ENCODE results near the gene FOCAD.
A peak's percentile ranks its signal among the peaks of the same experiment; 100 is the strongest.
"Not testable (repeated sequence)": the region's sequence is repeated elsewhere in the genome, so short reads cannot be mapped to it uniquely, and the experiment has no call there.

Gene FOCAD

GRCh38 chr9:20673537-20673936 lies 10.5 kb upstream of the FOCAD start:
- not testable (repeated sequence) for DNase-seq

GRCh38 chr9:20681467-20681866 lies 2.6 kb upstream of the FOCAD start:
- no peak for DNase-seq

GRCh38 chr9:20683351-20684034 lies 566 bp upstream of the FOCAD start:
- peak; percentile 46 for DNase-seq

GRCh38 chr9:20684875-20685696 lies 1.0 kb downstream of the FOCAD start:
- no peak for DNase-seq

- DNase-seq = no peak
Observed at GRCh38 chr9:20685769-20686168, 1.7 kb downstream of the FOCAD start.

- no peak for DNase-seq
Observed at GRCh38 chr9:20689833-20690232, 5.8 kb downstream of the FOCAD start.

- DNase-seq = no peak
Observed at GRCh38 chr9:20692554-20692953, 8.5 kb downstream of the FOCAD start.

- DNase-seq = no peak
Observed at GRCh38 chr9:20693068-20693467, 9.0 kb downstream of the FOCAD start.

GRCh38 chr9:20694248-20694647 lies 10.2 kb downstream of the FOCAD start:
- no peak for DNase-seq

- no peak for DNase-seq
Observed at GRCh38 chr9:20697021-20697719, 13.1 kb downstream of the FOCAD start.

- no peak for DNase-seq
Observed at GRCh38 chr9:20698782-20699181, 14.7 kb downstream of the FOCAD start.

GRCh38 chr9:20701060-20701459 lies 17.0 kb downstream of the FOCAD start:
- peak; percentile 9 for DNase-seq

- no peak for DNase-seq
Observed at GRCh38 chr9:20702570-20702969, 18.5 kb downstream of the FOCAD start.

- no peak for DNase-seq
Observed at GRCh38 chr9:20703146-20703545, 19.1 kb downstream of the FOCAD start.

GRCh38 chr9:20707708-20708107 lies 23.6 kb downstream of the FOCAD start:
- DNase-seq = no peak

GRCh38 chr9:20713172-20713571 lies 29.1 kb downstream of the FOCAD start:
- DNase-seq = no peak

GRCh38 chr9:20714442-20715415 lies 30.7 kb downstream of the FOCAD start:
- no peak for DNase-seq

GRCh38 chr9:20722221-20722620 lies 38.2 kb downstream of the FOCAD start:
- no peak for DNase-seq

- no peak for DNase-seq
Observed at GRCh38 chr9:20725675-20726074, 41.6 kb downstream of the FOCAD start.

GRCh38 chr9:20726144-20726543 lies 42.1 kb downstream of the FOCAD start:
- DNase-seq = no peak

- DNase-seq = no peak
Observed at GRCh38 chr9:20728493-20729220, 44.6 kb downstream of the FOCAD start.

GRCh38 chr9:20729523-20729922 lies 45.5 kb downstream of the FOCAD start:
- no peak for DNase-seq
